ENCODE data around the gene ZNF563.

DNA sequence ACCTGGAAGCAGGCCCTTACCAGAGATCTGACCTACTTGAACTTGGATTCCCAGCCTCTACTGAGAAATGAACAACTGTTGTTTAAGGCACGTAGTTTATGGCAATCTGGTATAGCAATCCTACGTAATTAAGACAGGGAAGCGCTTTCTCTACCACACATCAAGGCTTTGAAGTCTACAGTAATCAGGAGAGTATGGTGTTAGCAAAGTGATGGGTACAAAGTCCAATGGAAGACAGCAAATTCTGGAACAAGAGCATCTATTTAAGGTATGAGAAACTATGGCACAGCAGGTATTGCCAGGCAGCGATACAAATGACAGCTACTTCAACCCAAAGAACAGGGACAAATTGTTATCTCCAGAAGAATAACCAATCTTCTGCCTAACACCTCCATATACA is 3.1 kb downstream of the ZNF563 start:
- no peak for TF ChIP-seq GATA2 (IDR thresholded peaks at IDR 0.05; ENCODE audit: low read depth, low read length)
- no peak for TF ChIP-seq GATA3 (IDR thresholded peaks at IDR 0.05; ENCODE audit: low read depth, low read length)
